ENCODE results near the gene NCBP2L.

- TF ChIP-seq CTCF (IDR thresholded peaks at IDR 0.05; ENCODE audit: low read length): no peak
- TF ChIP-seq EZH2 (IDR thresholded peaks at IDR 0.05; ENCODE audit: borderline replicate concordance, low read length): no peak
Observed at GRCh38 chrX:107766470-107767150, 10.9 kb upstream of the NCBP2L start.

Data from OCI-LY1 (cell line).